NT2/D1 (cell line): ENCODE results near the gene IPPK.

Experiments used
- DNase-seq: peaks from one replicate; pipeline ENCODE4 v3.0.0-alpha.2; 2011; ENCODE audit warnings: low read depth, low spot score
- H3K27me3 ChIP-seq: 2 replicates; pipeline ENCODE4 v1.6.0; 2011; ENCODE audit warnings: mild to moderate bottlenecking; ENCODE audit not compliant: insufficient read length, insufficient read depth
- H3K36me3 ChIP-seq: 2 replicates; pipeline ENCODE4 v1.6.1; 2011; ENCODE audit warnings: mild to moderate bottlenecking, low read length, mixed read lengths; ENCODE audit not compliant: insufficient read depth, insufficient read length
- H3K4me1 ChIP-seq: 2 replicates; pipeline ENCODE4 v1.5.1; 2011; ENCODE audit not compliant: insufficient read depth, insufficient read length
- H3K4me3 ChIP-seq: 2 replicates; pipeline ENCODE4 v1.5.1; 2011; ENCODE audit warnings: low read depth; ENCODE audit not compliant: insufficient read length
- H3K9ac ChIP-seq: 2 replicates; pipeline ENCODE4 v1.6.0; 2011; ENCODE audit warnings: low read depth; ENCODE audit not compliant: insufficient read length
- H3K9me3 ChIP-seq: 2 replicates; pipeline ENCODE4 v1.5.1; 2011; ENCODE audit warnings: mild to moderate bottlenecking, low read length; ENCODE audit not compliant: insufficient read depth
- SUZ12 ChIP-seq: IDR thresholded peaks from 2 replicates; pipeline ENCODE4 v1.6.1; 2011; ENCODE audit not compliant: insufficient read length, insufficient read depth; ENCODE audit errors: extremely low read depth
- YY1 ChIP-seq: IDR thresholded peaks from 2 replicates; pipeline ENCODE4 v1.6.1; 2011; ENCODE audit not compliant: insufficient read length, insufficient read depth
- ZNF274 ChIP-seq: IDR thresholded peaks from 2 replicates; pipeline ENCODE4 v1.6.1; 2011; ENCODE audit warnings: mild to moderate bottlenecking, low read depth, low read length

The IPPK gene

GRCh38 chr9:92661127-92661526, 8.8 kb downstream of the IPPK start:
- Histone ChIP-seq H3K27me3 (no peaks in the 10 kb centered on the region), H3K9ac (no peak overlapping the region), H3K4me1 (peaks cover 13% of the 10 kb centered on the region), H3K36me3 (peaks cover 49% of the 10 kb centered on the region), H3K4me3 (no peak overlapping the region), H3K9me3 (no peaks in the 10 kb centered on the region)
- DNase-seq: no peak
- TF ChIP-seq YY1 (no peak), ZNF274 (no peak), SUZ12 (no peak)

- TF ChIP-seq YY1: no peak
- TF ChIP-seq ZNF274: no peak
- TF ChIP-seq SUZ12: no peak
- H3K9me3 ChIP-seq: no peaks in the 10 kb centered on the region
- H3K4me1 ChIP-seq: peaks cover 13% of the 10 kb centered on the region
- peaks cover 52% of the 10 kb centered on the region for H3K36me3 ChIP-seq
- H3K4me3 ChIP-seq: no peak overlapping the region
- H3K27me3 ChIP-seq: no peaks in the 10 kb centered on the region
- DNase-seq: no peak
- no peak overlapping the region for H3K9ac ChIP-seq
Measured at GRCh38 chr9:92660266-92660665, 9.7 kb downstream of the IPPK start.

GRCh38 chr9:92659601-92660000, 10.3 kb downstream of the IPPK start:
- H3K9ac ChIP-seq: no peak overlapping the region
- no peak for DNase-seq
- H3K4me1 ChIP-seq: peaks cover 13% of the 10 kb centered on the region
- H3K4me3 ChIP-seq: no peak overlapping the region
- H3K9me3 ChIP-seq: no peaks in the 10 kb centered on the region
- no peaks in the 10 kb centered on the region for H3K27me3 ChIP-seq
- peaks cover 53% of the 10 kb centered on the region for H3K36me3 ChIP-seq
- TF ChIP-seq SUZ12 (no peak), YY1 (no peak), ZNF274 (no peak)

- peaks cover 52% of the 10 kb centered on the region for H3K36me3 ChIP-seq
- H3K4me3 ChIP-seq: no peak overlapping the region
- no peaks in the 10 kb centered on the region for H3K9me3 ChIP-seq
- no peak for TF ChIP-seq YY1
- TF ChIP-seq ZNF274: no peak
- TF ChIP-seq SUZ12: no peak
- DNase-seq: no peak
- no peaks in the 10 kb centered on the region for H3K27me3 ChIP-seq
- no peak overlapping the region for H3K9ac ChIP-seq
- H3K4me1 ChIP-seq: peaks cover 11% of the 10 kb centered on the region
Measured at GRCh38 chr9:92658611-92659010, 11.3 kb downstream of the IPPK start.

GRCh38 chr9:92658176-92658575, 11.8 kb downstream of the IPPK start:
- DNase-seq: no peak
- TF ChIP-seq YY1 (no peak), SUZ12 (no peak), ZNF274 (no peak)
- H3K4me3 ChIP-seq: no peak overlapping the region
- no peaks in the 10 kb centered on the region for H3K27me3 ChIP-seq
- no peak overlapping the region for H3K9ac ChIP-seq
- H3K9me3 ChIP-seq: no peaks in the 10 kb centered on the region
- H3K36me3 ChIP-seq: peaks cover 54% of the 10 kb centered on the region
- H3K4me1 ChIP-seq: peaks cover 11% of the 10 kb centered on the region

- TF ChIP-seq YY1 (no peak), ZNF274 (no peak), SUZ12 (no peak)
- H3K4me3 ChIP-seq: no peak overlapping the region
- H3K9me3 ChIP-seq: no peaks in the 10 kb centered on the region
- no peaks in the 10 kb centered on the region for H3K27me3 ChIP-seq
- no peak overlapping the region for H3K9ac ChIP-seq
- no peak for DNase-seq
- H3K4me1 ChIP-seq: peaks cover 11% of the 10 kb centered on the region
- H3K36me3 ChIP-seq: peaks cover 55% of the 10 kb centered on the region
Measured at GRCh38 chr9:92657296-92658094, 12.4 kb downstream of the IPPK start.

GRCh38 chr9:92656537-92656925, 13.4 kb downstream of the IPPK start:
- H3K9me3 ChIP-seq: no peaks in the 10 kb centered on the region
- no peak for TF ChIP-seq ZNF274
- TF ChIP-seq YY1: no peak
- TF ChIP-seq SUZ12: no peak
- DNase-seq: no peak
- peaks cover 59% of the 10 kb centered on the region for H3K36me3 ChIP-seq
- no peaks in the 10 kb centered on the region for H3K27me3 ChIP-seq
- no peak overlapping the region for H3K9ac ChIP-seq
- H3K4me3 ChIP-seq: no peak overlapping the region
- H3K4me1 ChIP-seq: peaks cover 9% of the 10 kb centered on the region
